WTC11 (cell line): Measurements from ENCODE around the gene CFAP157. TPM values are rescaled to one million over a fixed set of nuclear protein-coding genes. Genes with fewer than 3 reads are reported as not detected.
A peak's percentile ranks its signal among the peaks of the same experiment; 100 is the strongest.

Experiments used
- ATAC-seq: fragments of 200-7000 bp; cut with Tn5 transposase; 2 replicates; pipeline ENCODE4 v1.10.0; 2021; ENCODE audit warnings: mild to moderate bottlenecking, moderate library complexity
- CTCF ChIA-PET: fragments of 300-600 bp; sonication (Branson Sonifier 250); formaldehyde crosslinking; loops from one replicate; lab custom pipeline; 2021; ENCODE audit warnings: antibody characterized with exemption; lab: Charles Lee
- POLR2A ChIA-PET: fragments of 350-600 bp; sonication (Branson Sonifier 250); formaldehyde crosslinking; loops from one replicate; lab custom pipeline; 2021; ENCODE audit warnings: antibody characterized with exemption; lab: Charles Lee
- DNase-seq: peaks from one replicate; pipeline ENCODE4 v3.0.0; 2021; ENCODE audit warnings: low spot score
- H3K27ac Mint-ChIP-seq: 2 replicates; pipeline ENCODE4 v1.8.0; 2021; ENCODE audit warnings: mixed read lengths
- H3K27me3 Mint-ChIP-seq: 2 replicates; pipeline ENCODE4 v1.8.0; 2021; ENCODE audit warnings: low read depth, mild to moderate bottlenecking, moderate library complexity, mixed read lengths
- H3K36me3 Mint-ChIP-seq: 2 replicates; pipeline ENCODE4 v1.8.0; 2021; ENCODE audit warnings: mixed read lengths
- H3K4me1 Mint-ChIP-seq: 2 replicates; pipeline ENCODE4 v1.8.0; 2022; ENCODE audit warnings: mixed read lengths
- H3K4me3 Mint-ChIP-seq: 2 replicates; pipeline ENCODE4 v1.8.0; 2021; ENCODE audit warnings: mild to moderate bottlenecking, moderate library complexity, mixed read lengths
- H3K9me3 Mint-ChIP-seq: 2 replicates; pipeline ENCODE4 v1.8.0; 2021; ENCODE audit warnings: mixed read lengths
- ELF4 ChIP-seq: sonication (generic); formaldehyde crosslinking; IDR thresholded peaks from 2 replicates; pipeline ENCODE4 v1.8.1; 2022; ENCODE audit warnings: low read depth, mild to moderate bottlenecking, moderate library complexity, missing genetic modification reagents
- GABPB1 ChIP-seq: sonication (generic); formaldehyde crosslinking; IDR thresholded peaks from 2 replicates; pipeline ENCODE4 v1.8.1; 2023; ENCODE audit warnings: mild to moderate bottlenecking, missing genetic modification reagents
- GTF2I ChIP-seq: fragments of 250-450 bp; sonication (Bioruptor Pico); conservative IDR thresholded peaks from 2 replicates; pipeline ENCODE4 v1.4.0; 2021; ENCODE audit warnings: mild to moderate bottlenecking
- MAX ChIP-seq: sonication (generic); formaldehyde crosslinking; IDR thresholded peaks from 2 replicates; pipeline ENCODE4 v1.8.0; 2022; ENCODE audit warnings: mild to moderate bottlenecking, missing genetic modification reagents
- NFE2L1 ChIP-seq: sonication (generic); formaldehyde crosslinking; IDR thresholded peaks from 2 replicates; pipeline ENCODE4 v1.8.1; 2023; ENCODE audit warnings: missing genetic modification reagents
- NFYB ChIP-seq: sonication (generic); formaldehyde crosslinking; conservative IDR thresholded peaks from 2 replicates; pipeline ENCODE4 v1.8.0; 2022; ENCODE audit warnings: low read depth, missing genetic modification reagents
- SP1 ChIP-seq: sonication (generic); formaldehyde crosslinking; conservative IDR thresholded peaks from 2 replicates; pipeline ENCODE4 v1.8.1; 2022; ENCODE audit warnings: missing genetic modification reagents
- TEAD4 ChIP-seq: sonication (generic); formaldehyde crosslinking; IDR thresholded peaks from 2 replicates; pipeline ENCODE4 v1.8.0; 2022; ENCODE audit warnings: mild to moderate bottlenecking, missing genetic modification reagents
- ZNF423 ChIP-seq: fragments of 250-450 bp; sonication (Bioruptor Pico); IDR thresholded peaks from 2 replicates; pipeline ENCODE4 v2.1.2; 2022; ENCODE audit warnings: mild to moderate bottlenecking, moderate library complexity
- total RNA-seq: library from RNA; stranded (reverse); gene quantifications from 3 replicates; pipeline ENCODE4 v1.2.3, GENCODE V29; 2021
- TF ChIP-seq, protein P1 (sequence below): sonication (generic); formaldehyde crosslinking; IDR thresholded peaks from 2 replicates; pipeline ENCODE4 v1.8.1; 2023; ENCODE audit warnings: mild to moderate bottlenecking, missing genetic modification reagents, borderline replicate concordance
- TF ChIP-seq, protein P2 (sequence below): sonication (generic); formaldehyde crosslinking; IDR thresholded peaks from 2 replicates; pipeline ENCODE4 v1.8.0; 2023; ENCODE audit warnings: missing genetic modification reagents, mild to moderate bottlenecking, borderline replicate concordance

The CFAP157 gene
- total RNA-seq, 1 experiment from 2014 or later = 0.22 TPM

DNA sequence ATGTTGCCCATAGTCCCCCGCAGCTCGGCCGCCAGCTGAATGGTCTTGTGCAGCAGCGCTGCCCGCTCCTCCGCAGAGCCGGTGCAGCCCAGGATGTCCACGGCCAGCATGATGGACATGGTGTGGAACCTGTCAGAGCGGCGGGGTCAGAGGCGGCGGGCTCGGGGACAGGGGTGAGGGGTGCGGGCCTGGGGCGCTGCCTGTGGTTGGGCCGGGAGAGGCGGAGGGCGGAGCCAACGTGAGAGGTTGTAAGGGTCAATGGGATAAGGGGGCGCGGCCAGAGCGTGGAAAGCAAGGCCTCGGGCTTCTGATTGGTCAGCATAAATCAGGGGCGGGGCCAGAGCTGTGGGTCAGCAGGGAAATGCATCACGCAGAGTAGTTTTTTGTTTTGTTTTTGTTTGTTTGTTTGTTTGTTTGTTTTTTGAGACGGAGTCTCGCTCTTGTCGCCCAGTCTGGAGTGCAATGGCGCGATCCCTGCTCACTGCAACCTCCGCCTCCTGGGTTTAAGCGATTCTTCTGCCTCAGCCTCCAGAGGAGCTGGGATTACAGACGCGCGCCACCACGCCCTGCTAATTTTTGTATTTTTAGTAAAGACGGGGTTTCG is 35.1 kb downstream of the CFAP157 start:
- peaks cover 3% of the 10 kb centered on the region for H3K4me1 Mint-ChIP-seq
- H3K27ac Mint-ChIP-seq = peak overlapping the region; percentile 97
- POLR2A ChIA-PET = interaction anchor here (0.8 to 1.8 kb wide), 6 partner anchors 12 to 121 kb away, joined by 3 to 16 read pairs (median 4); partner anchors contain the start of gene CDK9

GRCh38 chr9:127742435-127743088 is 35.8 kb downstream of the CFAP157 start:
- ChIA-PET CTCF (interaction anchor here (0.6 to 2.7 kb wide), 29 partner anchors 8 to 408 kb away, joined by 3 to 14 read pairs (median 5); partner anchors contain the start of genes CDK9, SH2D3C, ST6GALNAC4 and TOR2A), POLR2A (interaction anchor here (0.6 to 1.8 kb wide), 8 partner anchors 11 to 178 kb away, joined by 3 to 16 read pairs (median 3); partner anchors contain the start of gene CDK9)
- H3K4me3 Mint-ChIP-seq = peak overlapping the region; percentile 90
- DNase-seq (peak; percentile 94), ATAC-seq (peak; percentile 85)
- peaks cover 15% of the 10 kb centered on the region for H3K27me3 Mint-ChIP-seq
- H3K4me1 Mint-ChIP-seq = peaks cover 6% of the 10 kb centered on the region
- H3K27ac Mint-ChIP-seq = peak overlapping the region; percentile 97
- no peaks in the 10 kb centered on the region for H3K9me3 Mint-ChIP-seq
- no peaks in the 10 kb centered on the region for H3K36me3 Mint-ChIP-seq
- TF ChIP-seq TEAD4 (CRISPR knock-in tag) (no peak), MAX (CRISPR knock-in tag) (peak; percentile 47; the same call in 1 of the 2 replicates), NFE2L1 (no peak; the same call in 1 of the 2 replicates), ZNF423 (CRISPR knock-in tag) (0 out of 2 replicates have a peak, but pooled peaks have one; percentile 25), SP1 (CRISPR knock-in tag) (peak; percentile 61), ELF4 (CRISPR knock-in tag) (0 out of 2 replicates have a peak, but pooled peaks have one; percentile 15), GABPB1 (CRISPR knock-in tag) (no peak), NFYB (peak; percentile 25; the same call in 1 of the 2 replicates)
- TF ChIP-seq, protein P1, sequence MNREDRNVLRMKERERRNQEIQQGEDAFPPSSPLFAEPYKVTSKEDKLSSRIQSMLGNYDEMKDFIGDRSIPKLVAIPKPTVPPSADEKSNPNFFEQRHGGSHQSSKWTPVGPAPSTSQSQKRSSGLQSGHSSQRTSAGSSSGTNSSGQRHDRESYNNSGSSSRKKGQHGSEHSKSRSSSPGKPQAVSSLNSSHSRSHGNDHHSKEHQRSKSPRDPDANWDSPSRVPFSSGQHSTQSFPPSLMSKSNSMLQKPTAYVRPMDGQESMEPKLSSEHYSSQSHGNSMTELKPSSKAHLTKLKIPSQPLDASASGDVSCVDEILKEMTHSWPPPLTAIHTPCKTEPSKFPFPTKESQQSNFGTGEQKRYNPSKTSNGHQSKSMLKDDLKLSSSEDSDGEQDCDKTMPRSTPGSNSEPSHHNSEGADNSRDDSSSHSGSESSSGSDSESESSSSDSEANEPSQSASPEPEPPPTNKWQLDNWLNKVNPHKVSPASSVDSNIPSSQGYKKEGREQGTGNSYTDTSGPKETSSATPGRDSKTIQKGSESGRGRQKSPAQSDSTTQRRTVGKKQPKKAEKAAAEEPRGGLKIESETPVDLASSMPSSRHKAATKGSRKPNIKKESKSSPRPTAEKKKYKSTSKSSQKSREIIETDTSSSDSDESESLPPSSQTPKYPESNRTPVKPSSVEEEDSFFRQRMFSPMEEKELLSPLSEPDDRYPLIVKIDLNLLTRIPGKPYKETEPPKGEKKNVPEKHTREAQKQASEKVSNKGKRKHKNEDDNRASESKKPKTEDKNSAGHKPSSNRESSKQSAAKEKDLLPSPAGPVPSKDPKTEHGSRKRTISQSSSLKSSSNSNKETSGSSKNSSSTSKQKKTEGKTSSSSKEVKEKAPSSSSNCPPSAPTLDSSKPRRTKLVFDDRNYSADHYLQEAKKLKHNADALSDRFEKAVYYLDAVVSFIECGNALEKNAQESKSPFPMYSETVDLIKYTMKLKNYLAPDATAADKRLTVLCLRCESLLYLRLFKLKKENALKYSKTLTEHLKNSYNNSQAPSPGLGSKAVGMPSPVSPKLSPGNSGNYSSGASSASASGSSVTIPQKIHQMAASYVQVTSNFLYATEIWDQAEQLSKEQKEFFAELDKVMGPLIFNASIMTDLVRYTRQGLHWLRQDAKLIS (CRISPR knock-in tag) = no peak
- TF ChIP-seq, protein P2, sequence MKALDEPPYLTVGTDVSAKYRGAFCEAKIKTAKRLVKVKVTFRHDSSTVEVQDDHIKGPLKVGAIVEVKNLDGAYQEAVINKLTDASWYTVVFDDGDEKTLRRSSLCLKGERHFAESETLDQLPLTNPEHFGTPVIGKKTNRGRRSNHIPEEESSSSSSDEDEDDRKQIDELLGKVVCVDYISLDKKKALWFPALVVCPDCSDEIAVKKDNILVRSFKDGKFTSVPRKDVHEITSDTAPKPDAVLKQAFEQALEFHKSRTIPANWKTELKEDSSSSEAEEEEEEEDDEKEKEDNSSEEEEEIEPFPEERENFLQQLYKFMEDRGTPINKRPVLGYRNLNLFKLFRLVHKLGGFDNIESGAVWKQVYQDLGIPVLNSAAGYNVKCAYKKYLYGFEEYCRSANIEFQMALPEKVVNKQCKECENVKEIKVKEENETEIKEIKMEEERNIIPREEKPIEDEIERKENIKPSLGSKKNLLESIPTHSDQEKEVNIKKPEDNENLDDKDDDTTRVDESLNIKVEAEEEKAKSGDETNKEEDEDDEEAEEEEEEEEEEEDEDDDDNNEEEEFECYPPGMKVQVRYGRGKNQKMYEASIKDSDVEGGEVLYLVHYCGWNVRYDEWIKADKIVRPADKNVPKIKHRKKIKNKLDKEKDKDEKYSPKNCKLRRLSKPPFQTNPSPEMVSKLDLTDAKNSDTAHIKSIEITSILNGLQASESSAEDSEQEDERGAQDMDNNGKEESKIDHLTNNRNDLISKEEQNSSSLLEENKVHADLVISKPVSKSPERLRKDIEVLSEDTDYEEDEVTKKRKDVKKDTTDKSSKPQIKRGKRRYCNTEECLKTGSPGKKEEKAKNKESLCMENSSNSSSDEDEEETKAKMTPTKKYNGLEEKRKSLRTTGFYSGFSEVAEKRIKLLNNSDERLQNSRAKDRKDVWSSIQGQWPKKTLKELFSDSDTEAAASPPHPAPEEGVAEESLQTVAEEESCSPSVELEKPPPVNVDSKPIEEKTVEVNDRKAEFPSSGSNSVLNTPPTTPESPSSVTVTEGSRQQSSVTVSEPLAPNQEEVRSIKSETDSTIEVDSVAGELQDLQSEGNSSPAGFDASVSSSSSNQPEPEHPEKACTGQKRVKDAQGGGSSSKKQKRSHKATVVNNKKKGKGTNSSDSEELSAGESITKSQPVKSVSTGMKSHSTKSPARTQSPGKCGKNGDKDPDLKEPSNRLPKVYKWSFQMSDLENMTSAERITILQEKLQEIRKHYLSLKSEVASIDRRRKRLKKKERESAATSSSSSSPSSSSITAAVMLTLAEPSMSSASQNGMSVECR (CRISPR knock-in tag) = peak; percentile 74; the same call in 1 of the 2 replicates

More for the DNA sequence above, 35.1 kb downstream of the CFAP157 start:
- H3K9me3 Mint-ChIP-seq = no peaks in the 10 kb centered on the region
- CTCF ChIA-PET = interaction anchor here (0.5 to 2.7 kb wide), 26 partner anchors 7 to 376 kb away, joined by 3 to 14 read pairs (median 5); partner anchors contain the start of genes CDK9, SH2D3C, ST6GALNAC4 and TOR2A
- DNase-seq = peak; percentile 97
- peak overlapping the region; percentile 90 for H3K4me3 Mint-ChIP-seq
- TF ChIP-seq NFYB (peak; percentile 81), GTF2I (CRISPR knock-in tag) (no peak)
- peaks cover 15% of the 10 kb centered on the region for H3K27me3 Mint-ChIP-seq
- peak; percentile 89 for ATAC-seq
- no peaks in the 10 kb centered on the region for H3K36me3 Mint-ChIP-seq
